Daoy (cell line): ENCODE measurements around the gene DIPK1C. TPM values are rescaled to one million over a fixed set of nuclear protein-coding genes. Genes with fewer than 3 reads are reported as not detected.

Experiments used
- DNase-seq: peaks from one replicate; pipeline ENCODE4 v3.0.0-alpha.2; 2015; ENCODE audit warnings: low read depth
- total RNA-seq: library from RNA; depleted of rRNA; stranded (reverse); fragments of >200 nt; shearing (Covaris generic); gene quantifications from 2 replicates; pipeline ENCODE4 v1.2.3, GENCODE V29; 2014; rRNA removed

DIPK1C gene
- total RNA-seq, 1 experiment from 2014 or later: not detected

DNA sequence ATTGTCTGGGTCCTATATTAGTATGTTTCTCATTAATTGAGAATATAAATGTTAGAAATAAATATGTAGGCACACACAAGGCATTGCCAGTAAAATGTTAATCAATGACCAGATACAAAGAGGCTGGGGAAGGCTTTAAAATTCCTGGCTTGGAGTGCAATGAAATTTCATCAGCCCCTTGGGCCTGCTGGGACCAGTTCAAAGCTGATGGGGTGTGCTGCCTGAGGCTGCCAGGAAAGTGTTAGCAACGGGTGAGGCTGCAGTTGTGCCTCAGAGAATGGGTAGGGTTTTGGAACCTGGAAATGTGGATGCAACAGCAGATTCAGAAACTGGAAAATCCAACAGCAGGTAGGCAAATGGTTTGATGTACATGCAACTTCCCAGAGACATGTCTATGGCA, 68.9 kb downstream of the DIPK1C start:
- DNase-seq: no peak

- DNase-seq: no peak
Observed at GRCh38 chr18:74387383-74387782, 69.7 kb downstream of the DIPK1C start.

Other genes starting within 250 kb of the DIPK1C start
- gene CYB5A, start 165.3 kb downstream of the DIPK1C start, total RNA-seq: 45.9 and 47.7 TPM in 2 replicates
- not detected in 2 replicates for gene C18orf63, start 141.5 kb downstream of the DIPK1C start, total RNA-seq
- gene CNDP2, start 39.1 kb upstream of the DIPK1C start, total RNA-seq: 28.6 and 32.2 TPM in 2 replicates
- not detected in 2 replicates for gene CNDP1, start 77.2 kb upstream of the DIPK1C start, total RNA-seq
- 5.9 TPM in 2 replicates for gene ZNF407, start 140.6 kb upstream of the DIPK1C start, total RNA-seq